ENCODE results near the gene FBXO42. TPM values are rescaled to one million over a fixed set of nuclear protein-coding genes. Genes with fewer than 3 reads are reported as not detected.
A peak's percentile ranks its signal among the peaks of the same experiment; 100 is the strongest.

The FBXO42 gene
- total and polyA plus RNA-seq, 9 of the 15 experiments (the other 6 are each of a cell fraction or from before 2014, with no cell fraction given), result 7.2 to 24.8 (median 17.4) TPM

GRCh38 chr1:16367258-16367967 lies 15.1 kb upstream of the FBXO42 start (continued):
- TF ChIP-seq RERE (CRISPR knock-in tag; IDR thresholded peaks at IDR 0.05; ENCODE audit: borderline replicate concordance) (no peak), CHCHD3 (CRISPR knock-in tag; IDR thresholded peaks at IDR 0.05) (peak; percentile 84), E2F1 (CRISPR knock-in tag; IDR thresholded peaks at IDR 0.05) (no peak), BRD4 (IDR thresholded peaks at IDR 0.05) (peak; percentile 88)

Measured in K562 (cell line).